Measurements from ENCODE around the gene EPHB1.

DNA sequence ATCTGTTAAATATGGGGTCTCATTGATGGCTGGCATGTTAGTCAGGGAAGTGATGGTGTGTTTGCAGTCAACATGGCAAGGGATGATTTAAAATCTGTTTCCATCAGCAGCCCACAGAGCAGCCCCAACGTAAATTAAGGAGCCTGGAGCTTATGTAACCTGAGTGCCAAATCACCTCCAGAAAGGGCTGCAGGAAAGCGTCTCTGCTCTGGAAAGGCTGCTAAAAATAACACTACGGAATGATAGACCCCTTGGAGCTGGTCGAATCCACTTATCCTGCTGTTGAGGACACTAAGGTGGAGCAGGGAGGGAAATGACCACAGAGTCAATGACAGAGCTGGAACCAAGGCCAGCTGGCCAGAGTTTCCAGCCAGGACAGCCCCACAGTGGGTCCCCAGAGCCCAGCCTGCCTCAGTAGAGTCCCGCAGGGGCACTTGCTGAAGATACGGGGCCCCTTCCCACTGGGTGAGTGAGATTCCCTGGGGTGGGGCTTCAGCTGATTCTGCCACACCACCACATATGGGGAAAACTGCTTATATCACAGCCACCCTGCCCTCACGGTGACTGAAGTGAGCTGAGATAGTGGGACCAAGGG lies 63.5 kb downstream of the EPHB1 start:
- TF ChIP-seq, protein P1, sequence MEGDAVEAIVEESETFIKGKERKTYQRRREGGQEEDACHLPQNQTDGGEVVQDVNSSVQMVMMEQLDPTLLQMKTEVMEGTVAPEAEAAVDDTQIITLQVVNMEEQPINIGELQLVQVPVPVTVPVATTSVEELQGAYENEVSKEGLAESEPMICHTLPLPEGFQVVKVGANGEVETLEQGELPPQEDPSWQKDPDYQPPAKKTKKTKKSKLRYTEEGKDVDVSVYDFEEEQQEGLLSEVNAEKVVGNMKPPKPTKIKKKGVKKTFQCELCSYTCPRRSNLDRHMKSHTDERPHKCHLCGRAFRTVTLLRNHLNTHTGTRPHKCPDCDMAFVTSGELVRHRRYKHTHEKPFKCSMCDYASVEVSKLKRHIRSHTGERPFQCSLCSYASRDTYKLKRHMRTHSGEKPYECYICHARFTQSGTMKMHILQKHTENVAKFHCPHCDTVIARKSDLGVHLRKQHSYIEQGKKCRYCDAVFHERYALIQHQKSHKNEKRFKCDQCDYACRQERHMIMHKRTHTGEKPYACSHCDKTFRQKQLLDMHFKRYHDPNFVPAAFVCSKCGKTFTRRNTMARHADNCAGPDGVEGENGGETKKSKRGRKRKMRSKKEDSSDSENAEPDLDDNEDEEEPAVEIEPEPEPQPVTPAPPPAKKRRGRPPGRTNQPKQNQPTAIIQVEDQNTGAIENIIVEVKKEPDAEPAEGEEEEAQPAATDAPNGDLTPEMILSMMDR (IDR thresholded peaks at IDR 0.05) = no peak
- TF ChIP-seq, protein P2, sequence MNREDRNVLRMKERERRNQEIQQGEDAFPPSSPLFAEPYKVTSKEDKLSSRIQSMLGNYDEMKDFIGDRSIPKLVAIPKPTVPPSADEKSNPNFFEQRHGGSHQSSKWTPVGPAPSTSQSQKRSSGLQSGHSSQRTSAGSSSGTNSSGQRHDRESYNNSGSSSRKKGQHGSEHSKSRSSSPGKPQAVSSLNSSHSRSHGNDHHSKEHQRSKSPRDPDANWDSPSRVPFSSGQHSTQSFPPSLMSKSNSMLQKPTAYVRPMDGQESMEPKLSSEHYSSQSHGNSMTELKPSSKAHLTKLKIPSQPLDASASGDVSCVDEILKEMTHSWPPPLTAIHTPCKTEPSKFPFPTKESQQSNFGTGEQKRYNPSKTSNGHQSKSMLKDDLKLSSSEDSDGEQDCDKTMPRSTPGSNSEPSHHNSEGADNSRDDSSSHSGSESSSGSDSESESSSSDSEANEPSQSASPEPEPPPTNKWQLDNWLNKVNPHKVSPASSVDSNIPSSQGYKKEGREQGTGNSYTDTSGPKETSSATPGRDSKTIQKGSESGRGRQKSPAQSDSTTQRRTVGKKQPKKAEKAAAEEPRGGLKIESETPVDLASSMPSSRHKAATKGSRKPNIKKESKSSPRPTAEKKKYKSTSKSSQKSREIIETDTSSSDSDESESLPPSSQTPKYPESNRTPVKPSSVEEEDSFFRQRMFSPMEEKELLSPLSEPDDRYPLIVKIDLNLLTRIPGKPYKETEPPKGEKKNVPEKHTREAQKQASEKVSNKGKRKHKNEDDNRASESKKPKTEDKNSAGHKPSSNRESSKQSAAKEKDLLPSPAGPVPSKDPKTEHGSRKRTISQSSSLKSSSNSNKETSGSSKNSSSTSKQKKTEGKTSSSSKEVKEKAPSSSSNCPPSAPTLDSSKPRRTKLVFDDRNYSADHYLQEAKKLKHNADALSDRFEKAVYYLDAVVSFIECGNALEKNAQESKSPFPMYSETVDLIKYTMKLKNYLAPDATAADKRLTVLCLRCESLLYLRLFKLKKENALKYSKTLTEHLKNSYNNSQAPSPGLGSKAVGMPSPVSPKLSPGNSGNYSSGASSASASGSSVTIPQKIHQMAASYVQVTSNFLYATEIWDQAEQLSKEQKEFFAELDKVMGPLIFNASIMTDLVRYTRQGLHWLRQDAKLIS (CRISPR knock-in tag; IDR thresholded peaks at IDR 0.05; ENCODE audit: borderline replicate concordance) = no peak
- TF ChIP-seq, protein P3, sequence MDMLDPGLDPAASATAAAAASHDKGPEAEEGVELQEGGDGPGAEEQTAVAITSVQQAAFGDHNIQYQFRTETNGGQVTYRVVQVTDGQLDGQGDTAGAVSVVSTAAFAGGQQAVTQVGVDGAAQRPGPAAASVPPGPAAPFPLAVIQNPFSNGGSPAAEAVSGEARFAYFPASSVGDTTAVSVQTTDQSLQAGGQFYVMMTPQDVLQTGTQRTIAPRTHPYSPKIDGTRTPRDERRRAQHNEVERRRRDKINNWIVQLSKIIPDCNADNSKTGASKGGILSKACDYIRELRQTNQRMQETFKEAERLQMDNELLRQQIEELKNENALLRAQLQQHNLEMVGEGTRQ (CRISPR knock-in tag; IDR thresholded peaks at IDR 0.05) = no peak
- TF ChIP-seq TEAD1 (CRISPR knock-in tag; IDR thresholded peaks at IDR 0.05) = no peak
- TF ChIP-seq MYBL2 (CRISPR knock-in tag; IDR thresholded peaks at IDR 0.05) = no peak
- no peak for TF ChIP-seq FOXK1 (CRISPR knock-in tag; IDR thresholded peaks at IDR 0.05)
- no peak for TF ChIP-seq E2F1 (CRISPR knock-in tag; IDR thresholded peaks at IDR 0.05)
- TF ChIP-seq MAX (CRISPR knock-in tag; IDR thresholded peaks at IDR 0.05) = no peak
- TF ChIP-seq NFYB (CRISPR knock-in tag; conservative IDR thresholded peaks at IDR 0.05; ENCODE audit: low read depth) = no peak
- no peak for TF ChIP-seq JUN (CRISPR knock-in tag; IDR thresholded peaks at IDR 0.05)
- no peak for TF ChIP-seq MXD4 (CRISPR knock-in tag; IDR thresholded peaks at IDR 0.05; ENCODE audit: borderline replicate concordance)
- no peak for TF ChIP-seq ZNF121 (CRISPR knock-in tag; IDR thresholded peaks at IDR 0.05)
- no peak for TF ChIP-seq ZNF423 (CRISPR knock-in tag; IDR thresholded peaks at IDR 0.05)
